HT1080 (cell line): ENCODE measurements around the gene CD81. TPM values are rescaled to one million over a fixed set of nuclear protein-coding genes. Genes with fewer than 3 reads are reported as not detected.

ENCODE experiments used
- small RNA-seq: library from RNA; depleted of rRNA; stranded (forward); fragments of <200 nt; gene quantifications from one replicate; pipeline ENCODE3, GENCODE V24; 2014
- total RNA-seq: library from RNA; depleted of rRNA; stranded (reverse); fragments of >200 nt; shearing (Covaris generic); gene quantifications from 2 replicates; pipeline ENCODE4 v1.2.3, GENCODE V29; 2014; rRNA removed

The CD81 gene
- total RNA-seq, 1 experiment from 2014 or later, result 171 TPM

Small RNA genes lying within 50 kb of the gene (small RNA-seq; reads per million reads assigned to genes)
- gene RF00019, result not detected

Other genes starting within 250 kb of the CD81 start
- gene IGF2, start 237.9 kb upstream of the CD81 start, total RNA-seq, result 0.24 TPM in 1 of 2 replicates, not detected in the other
- not detected in 2 replicates for gene INS, start 216.1 kb upstream of the CD81 start, total RNA-seq
- not detected in 2 replicates for gene TH, start 205.5 kb upstream of the CD81 start, total RNA-seq
- gene ASCL2, start 106.7 kb upstream of the CD81 start, total RNA-seq, result not detected in 2 replicates
- gene C11orf21, start 75.4 kb upstream of the CD81 start, total RNA-seq, result 0.34 TPM in 1 of 2 replicates, not detected in the other
- gene TSPAN32, start 75.3 kb upstream of the CD81 start, total RNA-seq, result 0.05 and 0.30 TPM in 2 replicates
- 87.6 and 88.7 TPM in 2 replicates for gene TSSC4, start 23.4 kb downstream of the CD81 start, total RNA-seq
- gene TRPM5, start 67.2 kb downstream of the CD81 start, total RNA-seq, result 0.05 TPM in 1 of 2 replicates, not detected in the other
- not detected in 2 replicates for gene KCNQ1, start 67.7 kb downstream of the CD81 start, total RNA-seq